HUES48 (cell line): ENCODE data around the gene OR51B4.
A peak's percentile ranks its signal among the peaks of the same experiment; 100 is the strongest.
"Not testable (repeated sequence)": the region's sequence is repeated elsewhere in the genome, so short reads cannot be mapped to it uniquely, and the experiment has no call there.

ENCODE experiments used
- H3K27ac ChIP-seq: one replicate; pipeline ENCODE4 v1.7.0; 2013; ENCODE audit warnings: low read depth, low read length, inconsistent platforms
- H3K27me3 ChIP-seq: 2 replicates; pipeline ENCODE4 v1.6.1; 2013; ENCODE audit warnings: mild to moderate bottlenecking, low read length; ENCODE audit not compliant: control insufficient read depth, insufficient read depth
- H3K36me3 ChIP-seq: 2 replicates; pipeline ENCODE4 v1.6.1; 2013; ENCODE audit warnings: low read length; ENCODE audit not compliant: control insufficient read depth, insufficient read depth
- H3K4me1 ChIP-seq: 2 replicates; pipeline ENCODE4 v1.6.1; 2013; ENCODE audit warnings: mild to moderate bottlenecking, low read length; ENCODE audit not compliant: control insufficient read depth, insufficient read depth
- H3K4me3 ChIP-seq: 2 replicates; pipeline ENCODE4 v1.5.1; 2013; ENCODE audit warnings: mild to moderate bottlenecking, low read depth, low read length
- H3K9ac ChIP-seq: 2 replicates; pipeline ENCODE4 v1.6.1; 2013; ENCODE audit warnings: mild to moderate bottlenecking, low read depth, low read length, moderate library complexity
- H3K9me3 ChIP-seq: 2 replicates; pipeline ENCODE4 v1.6.1; 2013; ENCODE audit warnings: low read length; ENCODE audit not compliant: control insufficient read depth, insufficient read depth

OR51B4 gene

DNA sequence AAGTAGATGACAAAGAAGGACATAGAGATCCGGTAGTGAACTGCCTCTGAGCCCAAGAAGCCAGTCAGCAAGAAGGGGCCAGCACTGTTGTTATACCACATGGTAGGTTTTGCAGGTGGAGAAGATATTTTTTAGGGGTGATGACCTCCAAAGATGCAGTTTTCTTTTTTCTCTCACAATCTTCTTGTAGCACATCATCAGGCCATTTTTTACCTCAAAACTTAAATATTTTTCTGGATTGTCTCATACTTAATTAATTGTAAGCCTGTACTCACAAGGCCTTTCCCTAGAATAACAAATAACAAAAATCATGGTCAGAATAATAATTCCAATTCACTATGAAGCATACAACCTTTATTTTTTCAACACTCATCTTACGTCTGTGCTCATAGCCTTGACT, at the start of gene OR51B4:
Gene OR51B4, minus strand, starts transcription at position 101 of the 400 bp plus-strand sequence. Its CDS starts 0 bp downstream, at position 101.
- H3K9me3 ChIP-seq, result no peaks in the 10 kb centered on the region
- H3K36me3 ChIP-seq, result no peaks in the 10 kb centered on the region
- no peaks in the 10 kb centered on the region for H3K27me3 ChIP-seq
- no peaks in the 10 kb centered on the region for H3K4me1 ChIP-seq
- no peak within 1 kb of the TSS for H3K4me3 ChIP-seq
- no peak within 1 kb of the TSS for H3K27ac ChIP-seq
- no peak within 1 kb of the TSS for H3K9ac ChIP-seq

GRCh38 chr11:5351208-5351607, 49.5 kb upstream of the OR51B4 start, which contains the start of gene OR51B6:
Gene OR51B6 (plus strand): TSS chr11:5351508. CDS start chr11:5351508, 0 bp downstream.
- no peak within 1 kb of the TSS for H3K4me3 ChIP-seq
- H3K9me3 ChIP-seq, result no peaks in the 10 kb centered on the region
- H3K27me3 ChIP-seq, result no peaks in the 10 kb centered on the region
- no peak within 1 kb of the TSS for H3K27ac ChIP-seq
- no peaks in the 10 kb centered on the region for H3K36me3 ChIP-seq
- no peak within 1 kb of the TSS for H3K9ac ChIP-seq
- H3K4me1 ChIP-seq, result peaks cover 9% of the 10 kb centered on the region

GRCh38 chr11:5349550-5349949, 47.8 kb upstream of the OR51B4 start:
- peaks cover 9% of the 10 kb centered on the region for H3K4me1 ChIP-seq
- H3K27me3 ChIP-seq, result no peaks in the 10 kb centered on the region
- H3K4me3 ChIP-seq, result no peak overlapping the region
- no peaks in the 10 kb centered on the region for H3K9me3 ChIP-seq
- H3K9ac ChIP-seq, result no peak overlapping the region
- H3K36me3 ChIP-seq, result no peaks in the 10 kb centered on the region
- no peak overlapping the region for H3K27ac ChIP-seq

DNA sequence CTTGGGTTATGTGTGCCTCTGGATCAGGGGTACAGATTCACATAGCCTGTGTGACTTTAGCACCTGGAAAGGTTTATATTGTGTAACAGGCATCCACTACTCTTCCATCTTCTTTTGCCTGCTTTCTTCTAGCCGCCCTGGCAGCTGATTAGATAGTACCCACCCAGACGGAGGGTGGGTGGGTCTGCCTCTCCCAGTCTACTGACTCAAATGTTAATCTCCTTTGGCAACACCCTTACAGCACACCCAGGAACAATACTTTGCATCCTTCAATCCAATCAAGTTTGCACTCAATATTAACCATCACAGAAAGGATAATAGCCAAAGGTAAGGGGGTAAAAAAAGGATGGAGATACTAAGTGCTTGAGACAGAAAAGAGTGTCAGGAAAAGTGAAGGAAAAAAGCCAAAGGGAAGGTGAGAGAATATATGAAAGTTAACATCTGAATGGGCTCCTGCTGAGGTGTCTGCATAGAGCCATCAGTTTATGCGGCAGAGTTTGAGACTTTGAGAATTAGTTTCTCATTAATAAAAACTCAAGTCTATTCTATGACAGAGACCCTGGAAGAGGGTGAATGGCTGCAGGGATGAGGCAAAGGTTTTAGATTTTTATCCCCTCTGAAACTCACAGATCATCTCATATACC, 46.9 kb upstream of the OR51B4 start:
- H3K27me3 ChIP-seq, result no peaks in the 10 kb centered on the region
- H3K9me3 ChIP-seq, result no peaks in the 10 kb centered on the region
- peaks cover 9% of the 10 kb centered on the region for H3K4me1 ChIP-seq
- H3K4me3 ChIP-seq, result peak overlapping the region; percentile 7; the same call in 1 of the 2 replicates
- no peak overlapping the region for H3K9ac ChIP-seq
- no peaks in the 10 kb centered on the region for H3K36me3 ChIP-seq
- no peak overlapping the region for H3K27ac ChIP-seq

GRCh38 chr11:5345831-5346230, 44.1 kb upstream of the OR51B4 start:
- peaks cover 9% of the 10 kb centered on the region for H3K4me1 ChIP-seq
- H3K27ac ChIP-seq, result no peak overlapping the region
- H3K4me3 ChIP-seq, result no peak overlapping the region
- H3K36me3 ChIP-seq, result no peaks in the 10 kb centered on the region
- no peaks in the 10 kb centered on the region for H3K27me3 ChIP-seq
- H3K9me3 ChIP-seq, result no peaks in the 10 kb centered on the region
- no peak overlapping the region for H3K9ac ChIP-seq

- no peak within 1 kb of the TSS for H3K27ac ChIP-seq
- peaks cover 4% of the 10 kb centered on the region for H3K4me1 ChIP-seq
- no peak within 1 kb of the TSS for H3K4me3 ChIP-seq
- no peaks in the 10 kb centered on the region for H3K36me3 ChIP-seq
- H3K27me3 ChIP-seq, result no peaks in the 10 kb centered on the region
- H3K9me3 ChIP-seq, result no peaks in the 10 kb centered on the region
- H3K9ac ChIP-seq, result no peak within 1 kb of the TSS
Observed at GRCh38 chr11:5343474-5344335, 42.0 kb upstream of the OR51B4 start, which contains the start of gene OR51B5. Gene OR51B5 (minus strand): TSS chr11:5343524. CDS start chr11:5343524, 0 bp downstream.

DNA sequence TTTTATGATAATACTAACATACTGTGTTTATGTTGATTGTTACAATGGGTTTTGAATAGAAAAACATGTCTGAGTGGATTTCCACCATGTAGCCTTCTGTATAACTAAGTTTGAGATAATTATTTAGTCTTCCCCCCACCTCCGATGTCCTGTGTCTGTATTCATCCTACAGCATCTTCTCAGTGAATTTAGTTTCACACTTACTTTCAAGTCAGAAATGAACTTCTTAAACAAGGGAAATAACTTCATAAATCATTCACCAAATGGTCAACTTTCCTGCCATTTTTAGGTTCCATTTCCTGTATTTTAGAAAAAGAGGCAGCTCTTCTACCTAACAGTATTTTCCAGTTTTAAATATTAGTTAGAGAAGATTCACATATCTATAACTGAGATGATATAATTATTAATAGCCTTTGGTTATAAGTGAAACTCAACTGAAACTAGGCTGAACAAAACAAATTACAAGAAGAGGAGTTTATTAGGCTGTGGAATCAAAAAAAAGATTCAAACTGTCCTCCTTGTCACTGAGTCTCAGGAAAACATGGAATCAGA, 38.1 kb upstream of the OR51B4 start:
- Histone ChIP-seq H3K27ac (no peak overlapping the region), H3K9ac (no peak overlapping the region), H3K4me1 (no peaks in the 10 kb centered on the region), H3K4me3 (no peak overlapping the region), H3K9me3 (no peaks in the 10 kb centered on the region), H3K27me3 (no peaks in the 10 kb centered on the region), H3K36me3 (no peaks in the 10 kb centered on the region)

GRCh38 chr11:5337253-5337652, 35.5 kb upstream of the OR51B4 start:
- not testable (repeated sequence) for H3K9me3 ChIP-seq, H3K36me3 ChIP-seq, H3K9ac ChIP-seq, H3K4me1 ChIP-seq, H3K27me3 ChIP-seq, H3K4me3 ChIP-seq, H3K27ac ChIP-seq

GRCh38 chr11:5336331-5336730, 34.6 kb upstream of the OR51B4 start:
- Histone ChIP-seq H3K9me3 (no peaks in the 10 kb centered on the region), H3K27ac (no peak overlapping the region), H3K27me3 (no peaks in the 10 kb centered on the region), H3K4me3 (no peak overlapping the region), H3K4me1 (no peaks in the 10 kb centered on the region), H3K36me3 (no peaks in the 10 kb centered on the region), H3K9ac (no peak overlapping the region)

- Histone ChIP-seq H3K36me3 (no peaks in the 10 kb centered on the region), H3K9ac (no peak overlapping the region), H3K9me3 (no peaks in the 10 kb centered on the region), H3K27me3 (no peaks in the 10 kb centered on the region), H3K27ac (no peak overlapping the region), H3K4me3 (no peak overlapping the region), H3K4me1 (no peaks in the 10 kb centered on the region)
Observed at GRCh38 chr11:5335170-5335569, 33.4 kb upstream of the OR51B4 start.

- H3K9ac ChIP-seq, result no peak within 1 kb of the TSS
- H3K4me1 ChIP-seq, result no peaks in the 10 kb centered on the region
- no peaks in the 10 kb centered on the region for H3K27me3 ChIP-seq
- H3K4me3 ChIP-seq, result no peak within 1 kb of the TSS
- no peaks in the 10 kb centered on the region for H3K36me3 ChIP-seq
- no peaks in the 10 kb centered on the region for H3K9me3 ChIP-seq
- no peak within 1 kb of the TSS for H3K27ac ChIP-seq
Observed at GRCh38 chr11:5324197-5324596, 22.5 kb upstream of the OR51B4 start, which contains the start of gene OR51B2. Gene OR51B2 (minus strand): TSS chr11:5324297. CDS start chr11:5324297, 0 bp downstream.
